Measurements from ENCODE around the gene SLC2A13. TPM values are rescaled to one million over a fixed set of nuclear protein-coding genes. Genes with fewer than 3 reads are reported as not detected.

SLC2A13 gene
- total RNA-seq, 4 donors from 2014 or later = 18.4 to 32.0 (median 25.3) TPM

GRCh38 chr12:40086471-40086870, 19.4 kb downstream of the SLC2A13 start:
- no peak for TF ChIP-seq CTCF (IDR thresholded peaks at IDR 0.05; ENCODE audit: low read depth)

- no peak for TF ChIP-seq CTCF (IDR thresholded peaks at IDR 0.05; ENCODE audit: low read depth)
These were observed 27.6 kb downstream of the SLC2A13 start for GRCh38 chr12:40078266-40078665.

GRCh38 chr12:40075458-40075857, 30.4 kb downstream of the SLC2A13 start:
- TF ChIP-seq CTCF (IDR thresholded peaks at IDR 0.05; ENCODE audit: low read depth) = no peak

- TF ChIP-seq CTCF (IDR thresholded peaks at IDR 0.05; ENCODE audit: low read depth) = no peak
These were observed 37.5 kb downstream of the SLC2A13 start for GRCh38 chr12:40068416-40068815.

GRCh38 chr12:40065636-40066035, 40.2 kb downstream of the SLC2A13 start:
- TF ChIP-seq CTCF (IDR thresholded peaks at IDR 0.05; ENCODE audit: low read depth) = no peak

GRCh38 chr12:40063414-40063813, 42.5 kb downstream of the SLC2A13 start:
- TF ChIP-seq CTCF (IDR thresholded peaks at IDR 0.05; ENCODE audit: low read depth) = no peak

GRCh38 chr12:40058721-40059190, 47.1 kb downstream of the SLC2A13 start:
- no peak for TF ChIP-seq CTCF (IDR thresholded peaks at IDR 0.05; ENCODE audit: low read depth)
